Measurements from ENCODE around the gene EXOC1L. TPM values are rescaled to one million over a fixed set of nuclear protein-coding genes. Genes with fewer than 3 reads are reported as not detected.

The EXOC1L gene
- total RNA-seq, 3 donors from 2014 or later (not counting 1 experiment from before 2014, with no cell fraction given), result not detected

GRCh38 chr4:55783584-55783983 is 36.0 kb upstream of the EXOC1L start:
- TF ChIP-seq CTCF (IDR thresholded peaks at IDR 0.05), result no peak
- Mint-ChIP-seq H3K27ac (no peak overlapping the region), H3K9me3 (peaks cover 0 to 3% of the 10 kb centered on the region in 2 donors), H3K4me1 (no peaks in the 10 kb centered on the region), H3K4me3 (no peak overlapping the region), H3K36me3 (no peaks in the 10 kb centered on the region), H3K27me3 (ENCODE audit: low read depth in 2 of 2) (peaks cover 15 to 29% of the 10 kb centered on the region in 2 donors)
- ATAC-seq (no peak), DNase-seq (no peak)
- Histone ChIP-seq H3K27me3 (ENCODE audit: control insufficient read depth, insufficient read depth, low read length) (no peaks in the 10 kb centered on the region), H3K4me1 (ENCODE audit: control insufficient read depth, insufficient read depth, low read length) (no peaks in the 10 kb centered on the region), H3K4me3 (ENCODE audit: low read length) (no peak overlapping the region), H3K36me3 (ENCODE audit: control insufficient read depth, insufficient read depth, low read length) (no peaks in the 10 kb centered on the region), H3K9me3 (ENCODE audit: control insufficient read depth, insufficient read depth, low read length) (no peaks in the 10 kb centered on the region), H3K27ac (ENCODE audit: low read length) (no peak overlapping the region)
- intact Hi-C loops (cut with micrococcal nuclease), result no loop called here
- WGBS (ENCODE audit: insufficient coverage), result no CpG with 5 or more reads among the region's 1 CpG

- Histone ChIP-seq H3K27me3 (ENCODE audit: control insufficient read depth, insufficient read depth, low read length) (no peaks in the 10 kb centered on the region), H3K4me3 (ENCODE audit: low read length) (no peak overlapping the region), H3K9me3 (ENCODE audit: control insufficient read depth, insufficient read depth, low read length) (no peaks in the 10 kb centered on the region), H3K27ac (ENCODE audit: low read length) (no peak overlapping the region), H3K36me3 (ENCODE audit: control insufficient read depth, insufficient read depth, low read length) (no peaks in the 10 kb centered on the region), H3K4me1 (ENCODE audit: control insufficient read depth, insufficient read depth, low read length) (no peaks in the 10 kb centered on the region)
- H3K9me3 Mint-ChIP-seq, result peaks cover 0 to 3% of the 10 kb centered on the region in 2 donors
- H3K4me1 Mint-ChIP-seq, result no peaks in the 10 kb centered on the region
- WGBS (ENCODE audit: insufficient coverage), result 86% methylated on average over 3 of the region's 4 CpGs
- no peaks in the 10 kb centered on the region for H3K36me3 Mint-ChIP-seq
- peaks cover 17 to 35% of the 10 kb centered on the region in 2 donors for H3K27me3 Mint-ChIP-seq (ENCODE audit: low read depth in 2 of 2)
- H3K27ac Mint-ChIP-seq, result no peak overlapping the region
- H3K4me3 Mint-ChIP-seq, result no peak overlapping the region
- DNase-seq (no peak), ATAC-seq (no peak)
- intact Hi-C loops (cut with micrococcal nuclease), result no loop called here
- no peak for TF ChIP-seq CTCF (IDR thresholded peaks at IDR 0.05)
Observed at GRCh38 chr4:55784747-55785146, 34.8 kb upstream of the EXOC1L start.

GRCh38 chr4:55791666-55792065 is 27.9 kb upstream of the EXOC1L start:
- Histone ChIP-seq H3K9me3 (ENCODE audit: control insufficient read depth, insufficient read depth, low read length) (no peaks in the 10 kb centered on the region), H3K27ac (ENCODE audit: low read length) (no peak overlapping the region), H3K4me1 (ENCODE audit: control insufficient read depth, insufficient read depth, low read length) (no peaks in the 10 kb centered on the region), H3K27me3 (ENCODE audit: control insufficient read depth, insufficient read depth, low read length) (peaks cover 13% of the 10 kb centered on the region), H3K36me3 (ENCODE audit: control insufficient read depth, insufficient read depth, low read length) (no peaks in the 10 kb centered on the region), H3K4me3 (ENCODE audit: low read length) (no peak overlapping the region)
- ATAC-seq (no peak), DNase-seq (no peak)
- Mint-ChIP-seq H3K4me1 (no peaks in the 10 kb centered on the region), H3K4me3 (no peak overlapping the region), H3K9me3 (no peaks in the 10 kb centered on the region), H3K36me3 (peaks cover 8% of the 10 kb centered on the region), H3K27me3 (ENCODE audit: low read depth in 2 of 2) (peaks cover 44 to 66% of the 10 kb centered on the region in 2 donors), H3K27ac (no peak overlapping the region)
- intact Hi-C loops (cut with micrococcal nuclease), result no loop called here
- TF ChIP-seq CTCF (IDR thresholded peaks at IDR 0.05), result no peak
- WGBS (ENCODE audit: insufficient coverage), result 72% methylated on average over 2 of the region's 2 CpGs

DNA sequence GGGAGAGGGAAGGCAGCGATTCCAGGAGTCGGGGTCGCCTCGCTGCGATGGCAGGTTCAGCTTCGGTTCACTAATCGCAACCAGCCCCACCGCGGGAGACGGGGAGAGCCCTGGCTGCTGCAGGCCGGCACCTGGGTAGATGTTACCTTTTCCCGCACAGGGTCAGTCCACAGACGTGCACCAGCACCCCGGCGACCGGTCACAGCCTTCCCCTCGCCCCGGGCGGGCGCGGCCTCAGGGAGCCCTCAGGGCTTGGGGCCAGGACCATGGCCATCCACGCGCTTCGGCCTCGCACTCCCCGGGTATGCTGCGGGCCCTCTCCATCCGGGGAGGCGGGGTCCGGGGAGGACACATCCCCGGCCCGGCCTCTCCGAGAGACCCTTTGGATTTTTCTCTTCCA is 26.1 kb upstream of the EXOC1L start:
- 14% methylated on average over 29 of the region's 33 CpGs for WGBS (ENCODE audit: insufficient coverage)
- H3K27me3 Mint-ChIP-seq (ENCODE audit: low read depth in 2 of 2), result peaks cover 39 to 74% of the 10 kb centered on the region in 2 donors
- H3K9me3 ChIP-seq (ENCODE audit: control insufficient read depth, insufficient read depth, low read length), result no peaks in the 10 kb centered on the region
- H3K4me3 Mint-ChIP-seq, result no peak overlapping the region
- no peaks in the 10 kb centered on the region for H3K4me1 ChIP-seq (ENCODE audit: control insufficient read depth, insufficient read depth, low read length)
- H3K4me3 ChIP-seq (ENCODE audit: low read length), result no peak overlapping the region
- no peaks in the 10 kb centered on the region for H3K36me3 ChIP-seq (ENCODE audit: control insufficient read depth, insufficient read depth, low read length)
- H3K36me3 Mint-ChIP-seq, result peaks cover 8% of the 10 kb centered on the region
- H3K27ac Mint-ChIP-seq, result no peak overlapping the region
- no peak overlapping the region for H3K27ac ChIP-seq (ENCODE audit: low read length)
- H3K4me1 Mint-ChIP-seq, result no peaks in the 10 kb centered on the region
- peaks cover 17% of the 10 kb centered on the region for H3K27me3 ChIP-seq (ENCODE audit: control insufficient read depth, insufficient read depth, low read length)
- TF ChIP-seq CTCF (IDR thresholded peaks at IDR 0.05), result no peak
- intact Hi-C loops (cut with micrococcal nuclease), result no loop called here
- no peak for DNase-seq
- H3K9me3 Mint-ChIP-seq, result no peaks in the 10 kb centered on the region
- no peak for ATAC-seq

Measured in natural killer cell (primary cell).